Measurements from ENCODE around the gene PGLYRP3.

- TF ChIP-seq GATA2 (IDR thresholded peaks at IDR 0.05; ENCODE audit: low read depth, low read length) (no peak), GATA3 (IDR thresholded peaks at IDR 0.05; ENCODE audit: low read depth, low read length) (no peak)
These were observed 48.1 kb upstream of the PGLYRP3 start for GRCh38 chr1:153360592-153361479.

Measured in SH-SY5Y (cell line).